Sciatic nerve (tissue), 2 donors: Measurements from ENCODE around the gene PARP1. TPM values are rescaled to one million over a fixed set of nuclear protein-coding genes. Genes with fewer than 3 reads are reported as not detected.
"Not testable (repeated sequence)": the region's sequence is repeated elsewhere in the genome, so short reads cannot be mapped to it uniquely, and the experiment has no call there.

Experiments used
- ATAC-seq: fragments of 200-7000 bp; cut with Tn5 transposase; one replicate; pipeline ENCODE4 v1.9.1; 2020; ENCODE audit warnings: mild to moderate bottlenecking, moderate library complexity
- DNase-seq: peaks from one replicate; pipeline ENCODE4 v3.0.0-alpha.2; 2020; ENCODE audit warnings: low spot score
- intact Hi-C: fragments of 100-400 bp; cut with DNase I; formaldehyde crosslinking; loops from one replicate; pipeline ENCODE4 v1.14.2; 2022
- total RNA-seq: library from RNA; stranded (reverse); fragmentation: NEBNext Ultra II Directional; extraction: Animal tissue kit (Norgen Biotek cat#: 25700); gene quantifications from one replicate; pipeline ENCODE4 v1.2.1, GENCODE V29; 2021
- donor health status: DM: no; HTN: no; CAD: no.
- donor health status: DM: no; HTN: no; CAD: no.

The PARP1 gene
- total RNA-seq, 1 donor from 2014 or later = 85.2 TPM

DNA sequence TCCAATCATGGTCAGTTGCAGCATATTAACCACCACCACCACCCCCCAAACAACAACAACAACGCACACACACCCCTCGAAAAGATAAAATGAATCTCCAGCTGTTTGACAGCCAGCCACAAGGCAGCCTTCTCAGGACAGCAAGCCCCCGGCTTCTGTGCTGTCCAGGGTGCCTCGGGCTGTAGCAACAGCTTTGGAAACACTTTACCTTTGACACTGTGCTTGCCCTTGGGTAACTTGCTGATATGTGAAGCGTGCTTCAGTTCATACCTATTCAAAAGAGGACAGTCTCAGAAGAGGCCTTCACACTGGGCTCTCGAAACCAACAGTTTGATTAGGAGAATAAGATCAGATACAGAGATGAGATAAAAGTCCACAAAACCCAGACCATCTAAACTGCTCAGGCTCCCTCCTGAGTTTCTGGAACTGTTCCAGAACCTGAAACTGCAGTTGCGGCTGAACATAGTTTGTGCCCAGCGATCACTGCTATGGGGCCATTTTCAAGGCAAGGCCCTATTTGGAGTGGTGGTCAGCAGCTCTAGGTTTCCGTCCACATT, 44.9 kb downstream of the PARP1 start:
- ATAC-seq (no peak), DNase-seq (no peak)
- intact Hi-C loops = no loop called here

DNA sequence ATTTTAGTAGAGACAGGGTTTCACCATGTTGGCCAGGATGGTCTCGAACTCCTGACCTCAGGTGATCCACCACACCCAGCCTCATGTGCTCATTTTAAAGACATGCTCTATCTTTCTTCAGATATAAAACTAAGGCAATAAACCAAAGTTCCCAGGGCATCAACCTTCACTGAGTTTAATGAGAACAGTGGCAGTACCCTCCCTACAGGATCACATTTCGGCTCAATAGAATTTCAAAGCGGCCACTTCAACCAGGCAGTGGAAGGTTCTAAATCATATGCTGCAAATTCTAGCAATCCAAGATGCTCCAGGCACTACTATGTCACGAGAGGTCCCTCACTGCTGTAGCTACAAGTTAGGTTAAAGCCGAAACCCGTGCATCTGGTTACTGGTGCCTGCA, 45.5 kb downstream of the PARP1 start:
- no peak for DNase-seq
- ATAC-seq = no peak
- intact Hi-C loops = no loop called here

DNA sequence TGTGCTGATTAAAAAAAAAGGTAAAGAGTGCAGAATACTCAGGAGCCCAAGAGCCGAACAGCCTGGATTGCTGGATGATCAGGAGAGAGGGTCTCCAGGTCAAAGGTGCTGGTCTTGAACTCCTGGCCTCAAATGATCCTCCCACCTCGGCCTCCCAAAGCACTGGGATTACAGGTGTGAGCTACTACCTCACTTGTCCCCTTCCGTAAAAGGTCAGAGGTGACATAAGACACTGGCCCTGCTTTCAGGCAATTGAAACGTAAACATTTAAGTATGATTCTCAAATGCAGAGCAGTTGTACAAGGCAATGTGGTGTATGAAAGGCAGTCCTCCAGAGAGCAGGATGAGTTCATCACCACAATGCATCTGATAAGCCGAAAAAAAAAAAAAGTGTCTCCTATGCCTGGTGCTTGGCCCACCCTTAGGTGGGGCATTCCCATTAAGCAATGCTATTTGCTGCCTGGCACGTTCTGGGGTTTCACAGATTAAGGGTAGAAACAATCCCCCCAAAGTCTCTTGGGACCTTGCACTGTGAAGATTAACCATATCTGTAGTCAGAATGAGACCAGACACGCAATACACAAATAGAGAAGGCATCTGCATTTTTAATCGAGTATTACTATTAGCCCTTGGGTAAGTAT, 47.7 kb downstream of the PARP1 start:
- ATAC-seq (no peak), DNase-seq (no peak)
- intact Hi-C loops = no loop called here

DNA sequence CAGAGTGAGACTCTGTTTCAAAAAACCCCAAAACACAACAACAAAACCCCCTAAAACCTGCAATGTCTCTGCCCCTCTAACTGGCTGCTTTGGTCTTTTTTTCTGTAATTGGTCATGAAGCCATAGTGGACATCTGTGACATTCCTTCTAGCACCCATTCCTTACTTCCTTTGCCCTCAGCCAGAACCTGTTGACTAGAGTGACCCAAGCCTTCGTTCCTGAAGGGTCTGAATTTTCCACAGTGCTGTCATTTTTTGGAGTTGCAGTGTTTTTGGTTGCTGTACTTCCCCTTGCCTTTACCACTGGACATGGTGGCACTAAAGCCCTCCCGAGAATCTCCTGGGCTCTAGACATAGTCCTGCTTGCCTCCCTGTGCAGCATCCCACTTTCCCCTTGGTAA, 50.5 kb downstream of the PARP1 start:
- intact Hi-C loops = no loop called here
- ATAC-seq = no peak
- DNase-seq = no peak

DNA sequence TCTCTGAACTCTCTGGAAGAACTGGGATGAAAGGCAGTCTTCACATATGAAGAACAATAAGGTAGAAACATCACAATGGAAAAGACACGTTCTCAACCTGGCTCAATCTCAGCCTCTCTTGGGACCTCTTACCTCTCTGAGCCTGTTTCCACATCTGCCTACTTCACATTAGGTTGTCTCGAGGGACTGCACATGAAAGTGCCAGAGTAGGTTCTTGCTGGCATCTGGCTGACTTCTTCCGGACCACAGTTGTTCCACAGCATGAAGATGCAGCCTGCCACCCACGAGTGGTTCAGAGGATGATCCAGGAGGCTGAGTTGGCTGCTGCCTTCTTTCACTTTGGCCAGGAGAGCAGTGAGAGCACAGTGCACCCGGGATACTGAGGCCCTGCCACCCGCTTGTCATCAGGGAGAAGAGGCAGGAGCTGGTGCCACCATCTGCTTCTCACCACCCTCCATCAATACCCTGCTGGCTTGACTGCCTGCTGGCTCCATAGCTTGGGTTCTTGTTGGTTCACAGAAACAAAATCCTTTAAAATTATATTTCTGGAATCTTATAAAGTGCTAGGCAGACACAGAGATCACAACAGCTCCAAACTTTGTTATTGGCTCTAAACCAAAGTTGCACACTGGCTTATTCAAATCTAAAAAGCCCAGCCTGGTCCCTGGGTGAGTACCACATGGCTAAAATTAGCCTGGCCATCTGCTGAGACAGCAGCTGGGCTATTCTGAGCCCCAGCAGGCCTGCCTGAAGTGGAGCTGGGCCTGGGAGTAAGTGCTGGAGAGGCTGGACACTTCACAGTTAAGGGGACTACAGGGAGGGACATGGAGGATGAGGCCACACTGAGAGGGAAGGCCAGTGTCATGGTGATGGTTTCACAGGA, 52.0 kb downstream of the PARP1 start:
- DNase-seq = no peak
- intact Hi-C loops = no loop called here
- peak; percentile 94 for ATAC-seq

DNA sequence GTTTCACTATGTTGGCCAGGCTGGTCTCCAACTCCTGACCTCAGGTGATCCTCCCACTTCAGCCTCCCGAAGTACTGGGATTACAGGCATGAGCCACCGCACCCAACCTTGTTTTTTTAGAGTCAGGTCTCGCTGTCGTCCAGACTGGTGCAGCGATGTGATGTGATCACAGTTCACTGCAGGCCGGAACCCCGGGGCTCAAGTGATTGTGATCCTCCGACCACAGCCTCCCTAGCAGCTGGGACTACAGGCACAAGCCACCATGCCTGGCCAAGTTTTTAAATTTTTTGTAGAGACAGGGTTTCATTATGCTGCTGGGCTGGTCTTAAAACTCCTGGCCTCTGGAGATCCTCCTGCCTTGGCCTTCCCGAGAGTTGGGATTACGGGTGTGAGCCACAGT, 52.9 kb downstream of the PARP1 start:
- no peak for DNase-seq
- ATAC-seq = no peak
- intact Hi-C loops = no loop called here

DNA sequence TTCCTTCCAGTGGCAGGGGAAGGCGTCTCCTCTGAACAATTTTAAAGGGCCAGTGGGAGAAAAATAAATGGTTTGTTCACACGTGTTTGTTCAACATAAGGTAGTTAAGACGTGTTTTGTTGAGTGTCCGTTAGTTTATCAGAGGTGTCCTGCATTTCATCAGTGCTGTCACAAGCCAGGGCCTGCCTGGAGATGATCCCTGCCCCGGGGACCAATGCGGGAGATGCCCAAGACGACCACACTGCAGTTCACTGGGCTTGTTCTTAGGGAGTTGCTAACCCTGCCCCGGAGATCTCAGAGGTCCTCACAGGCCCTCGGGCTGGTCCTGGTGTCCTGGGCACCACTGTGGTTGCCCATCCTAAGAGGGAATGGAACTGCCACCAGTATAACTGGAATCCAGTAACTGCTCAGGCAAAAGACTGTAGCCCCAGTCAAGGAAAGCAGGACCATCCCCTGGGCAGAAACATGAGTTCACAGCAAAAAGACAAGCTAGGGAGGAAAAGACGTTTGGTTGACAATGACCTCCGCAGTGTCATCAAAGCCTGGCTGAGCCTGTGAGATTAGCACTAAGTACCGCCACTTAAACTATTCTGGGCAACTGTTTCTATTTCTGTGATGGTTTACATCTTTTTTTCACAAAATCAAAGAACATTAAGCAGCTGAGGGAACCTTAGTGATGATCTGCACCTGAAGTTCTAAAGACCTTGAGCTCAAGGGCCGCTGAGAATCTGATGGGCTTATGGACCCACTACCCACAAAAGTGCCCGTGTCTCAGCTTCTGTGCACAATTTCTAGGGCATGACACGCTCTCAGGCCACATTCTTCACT, 54.0 kb downstream of the PARP1 start:
- intact Hi-C loops = no loop called here
- DNase-seq (no peak), ATAC-seq (no peak)

DNA sequence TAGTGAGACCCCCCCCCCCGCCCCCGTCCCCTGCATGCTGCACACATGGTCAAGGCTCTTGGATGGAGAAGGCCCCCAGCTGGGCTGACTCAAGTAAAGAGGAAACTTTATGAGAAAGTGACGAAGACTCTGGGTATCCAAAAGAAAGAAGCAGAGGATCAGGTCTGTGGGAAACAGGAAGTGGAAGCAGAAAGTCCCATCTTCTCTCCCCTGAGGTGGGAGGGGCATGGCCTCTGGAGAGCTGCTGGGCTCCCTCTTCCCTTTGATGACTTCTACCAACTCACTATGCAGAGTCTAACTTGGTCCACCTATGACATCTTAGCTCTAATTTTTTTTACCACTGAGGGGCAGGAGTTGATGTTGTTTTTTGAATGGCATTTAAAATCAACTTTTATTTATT, 56.2 kb downstream of the PARP1 start:
- intact Hi-C loops = no loop called here
- DNase-seq = no peak
- ATAC-seq = no peak

DNA sequence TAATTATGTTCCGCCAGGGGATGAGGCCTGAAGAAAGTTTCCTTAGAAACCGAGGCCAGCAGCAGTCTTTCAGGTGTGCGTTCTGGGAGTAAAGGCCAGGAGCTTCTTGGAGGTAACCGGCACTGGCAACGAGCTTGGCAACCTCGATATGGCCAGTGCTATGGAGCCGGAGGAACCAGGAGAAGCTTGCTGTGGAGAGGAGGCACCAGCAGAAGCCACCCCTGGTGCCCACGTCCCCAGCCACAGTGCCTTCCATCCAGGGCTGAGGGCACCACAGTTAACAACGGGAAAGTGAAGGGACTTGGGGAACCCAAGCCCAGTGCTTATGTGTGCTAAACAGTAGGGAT, 57.4 kb downstream of the PARP1 start:
- DNase-seq (no peak), ATAC-seq (peak; percentile 26)
- intact Hi-C loops = no loop called here

DNA sequence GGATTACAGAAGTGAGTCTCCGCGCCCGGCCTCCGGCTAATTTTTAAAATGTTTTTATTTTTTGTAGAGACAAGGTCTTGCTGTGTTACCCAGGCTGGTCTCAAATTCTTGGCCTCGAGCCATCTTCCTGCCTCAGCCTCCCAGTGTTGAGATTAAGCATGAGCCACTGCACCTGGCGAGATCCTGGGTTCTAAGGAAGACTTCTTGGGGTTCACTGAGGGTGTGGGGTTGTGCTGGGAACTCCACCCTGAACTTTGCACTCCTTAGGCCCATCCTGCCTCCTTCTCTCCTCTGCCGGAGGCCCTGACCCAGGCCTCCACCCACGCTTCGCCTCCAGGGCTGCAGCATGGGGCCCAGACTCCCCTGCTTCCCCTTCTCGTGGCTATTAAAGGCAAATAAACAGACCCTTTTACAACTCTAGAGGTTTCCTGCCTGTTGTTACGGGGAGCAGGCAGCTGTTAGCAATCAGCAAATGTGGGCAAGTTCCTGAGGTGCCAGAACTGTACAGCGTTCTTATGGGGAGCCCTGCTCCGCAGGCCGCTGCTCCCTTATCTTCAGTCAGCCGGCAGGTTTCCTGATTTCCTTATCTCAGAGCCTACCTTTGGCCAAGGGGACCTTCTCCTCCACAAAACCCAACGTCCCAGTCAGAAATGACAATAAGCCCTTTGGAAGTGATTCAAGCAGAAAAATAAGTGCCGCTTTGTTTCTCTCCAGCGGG, 57.9 kb downstream of the PARP1 start:
- ATAC-seq = peak; percentile 34
- intact Hi-C loops = no loop called here
- no peak for DNase-seq

DNA sequence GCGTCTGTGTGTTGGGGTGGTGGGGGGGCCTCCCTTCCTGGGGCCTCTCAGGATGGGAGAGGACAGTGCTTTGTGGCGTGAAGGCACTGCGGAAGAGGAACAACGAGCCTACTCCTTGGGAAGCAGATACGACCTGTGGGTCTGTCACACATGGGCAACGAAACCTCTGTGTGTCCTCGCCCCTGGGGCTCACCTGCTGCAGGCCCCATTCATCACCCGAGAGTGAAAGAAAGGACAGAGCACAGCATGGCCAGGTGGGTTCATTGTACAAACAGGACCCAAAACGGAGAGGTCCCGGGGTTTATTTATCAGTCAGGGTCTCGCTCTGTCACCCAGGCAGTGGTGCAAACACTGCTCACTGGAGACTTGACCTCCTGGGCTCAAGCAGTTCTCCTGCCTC, 58.8 kb downstream of the PARP1 start:
- intact Hi-C loops = no loop called here
- DNase-seq (no peak), ATAC-seq (no peak)

DNA sequence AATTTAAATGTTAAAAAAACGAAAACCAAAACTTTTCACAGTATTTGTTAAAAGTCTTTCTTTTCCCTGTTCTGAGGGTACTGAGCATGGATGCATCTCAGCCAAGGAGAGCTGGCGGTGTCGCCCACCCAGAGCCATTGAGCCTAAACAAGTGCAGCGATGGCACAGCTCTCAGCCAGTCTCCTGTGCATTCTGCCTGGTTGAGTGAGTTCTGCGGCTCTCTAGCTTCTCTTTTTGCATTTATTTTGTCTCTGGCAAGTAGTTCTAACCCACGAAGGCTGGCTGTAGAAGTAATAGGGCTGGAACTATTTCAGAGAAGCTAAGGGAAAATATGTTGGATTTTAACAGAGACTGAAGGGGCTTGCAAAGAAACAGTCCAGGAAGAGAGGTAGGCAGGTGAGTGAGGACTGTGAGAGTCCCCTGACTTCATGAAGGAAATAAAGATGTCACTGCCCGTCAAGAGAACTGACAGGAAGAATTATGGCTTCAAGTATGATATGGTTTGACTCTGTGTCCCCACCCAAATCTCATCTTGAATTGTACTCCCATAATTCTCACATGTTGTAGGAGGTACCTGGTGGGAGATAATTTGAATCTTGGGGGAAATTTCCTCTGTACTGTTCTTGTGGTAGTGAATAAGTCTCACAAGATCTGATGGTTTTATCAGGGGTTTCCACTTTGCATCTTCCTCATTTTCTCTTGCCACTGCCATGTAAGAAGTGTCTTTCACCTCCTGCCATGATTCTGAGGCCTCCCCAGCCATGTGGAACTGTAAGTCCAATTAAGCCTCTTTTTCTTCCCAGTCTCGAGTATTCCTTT, 63.2 kb downstream of the PARP1 start:
- intact Hi-C loops = no loop called here
- DNase-seq = no peak
- ATAC-seq = no peak

DNA sequence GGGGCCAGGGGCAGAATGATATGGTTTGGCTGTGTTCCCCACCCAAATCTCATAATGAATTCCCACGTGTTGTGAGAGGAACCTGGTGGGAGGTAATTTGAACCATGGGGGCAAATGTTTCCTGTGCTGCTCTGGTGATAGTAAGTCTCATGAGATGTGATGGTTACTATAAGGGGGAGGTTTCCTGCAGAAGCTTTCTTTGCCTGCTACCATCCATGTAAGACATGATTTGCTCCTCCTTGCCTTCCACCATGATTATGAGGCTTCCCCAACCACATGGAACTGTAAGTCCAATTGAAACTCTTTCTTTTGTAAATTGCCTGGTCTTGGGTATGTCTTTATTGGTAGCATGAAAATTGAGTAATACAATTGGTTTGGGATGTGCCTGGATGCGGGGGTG, 65.2 kb downstream of the PARP1 start:
- ATAC-seq (no peak), DNase-seq (no peak)
- intact Hi-C loops = no loop called here

DNA sequence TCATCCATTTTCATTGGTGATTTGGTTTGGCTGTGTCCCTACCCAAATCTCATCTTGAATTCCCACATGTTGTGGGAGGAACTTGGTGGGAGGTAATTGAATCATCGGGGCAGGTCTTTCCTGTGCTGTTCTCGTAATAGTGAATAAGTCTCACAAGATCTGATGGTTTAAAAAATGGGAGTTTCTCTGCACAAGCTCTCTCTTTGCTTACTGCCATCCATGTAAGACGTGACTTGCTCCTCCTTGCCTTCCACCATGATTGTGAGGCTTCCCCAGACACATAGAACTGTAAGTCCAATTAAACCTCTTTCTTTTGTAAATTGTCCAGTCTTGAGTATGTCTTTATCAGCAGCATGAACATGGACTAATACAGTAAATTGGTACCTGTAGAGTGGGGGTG, 67.8 kb downstream of the PARP1 start:
- intact Hi-C loops, ATAC-seq, DNase-seq: not testable (repeated sequence)

DNA sequence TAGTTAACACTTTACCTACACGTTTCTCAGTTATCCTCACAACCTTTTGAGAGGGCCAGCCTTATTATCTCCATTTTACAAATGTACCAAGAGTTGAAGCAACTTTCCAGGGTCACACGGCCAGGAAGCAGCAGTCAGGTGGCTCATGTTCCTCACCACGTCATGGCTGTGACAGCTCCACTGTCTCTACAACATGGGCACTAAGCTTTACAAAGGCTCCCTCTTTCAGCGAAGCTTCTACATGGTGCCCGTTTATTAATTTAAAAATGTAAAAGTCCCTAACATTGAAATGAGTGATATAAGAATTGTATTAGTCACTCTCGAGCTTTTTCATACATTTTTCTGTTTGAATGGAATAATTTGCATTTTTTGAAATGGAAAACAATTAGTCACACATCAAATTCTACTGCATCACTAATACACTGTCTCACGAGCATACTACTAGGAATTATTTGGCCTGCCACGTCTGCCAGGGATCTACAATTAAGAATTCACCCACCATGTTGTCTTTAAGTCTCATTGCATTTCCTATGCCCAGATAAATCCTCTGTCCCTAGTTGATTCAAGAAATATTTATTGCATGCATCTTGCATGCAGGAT, 70.5 kb downstream of the PARP1 start:
- ATAC-seq = no peak
- intact Hi-C loops = no loop called here
- DNase-seq = no peak

DNA sequence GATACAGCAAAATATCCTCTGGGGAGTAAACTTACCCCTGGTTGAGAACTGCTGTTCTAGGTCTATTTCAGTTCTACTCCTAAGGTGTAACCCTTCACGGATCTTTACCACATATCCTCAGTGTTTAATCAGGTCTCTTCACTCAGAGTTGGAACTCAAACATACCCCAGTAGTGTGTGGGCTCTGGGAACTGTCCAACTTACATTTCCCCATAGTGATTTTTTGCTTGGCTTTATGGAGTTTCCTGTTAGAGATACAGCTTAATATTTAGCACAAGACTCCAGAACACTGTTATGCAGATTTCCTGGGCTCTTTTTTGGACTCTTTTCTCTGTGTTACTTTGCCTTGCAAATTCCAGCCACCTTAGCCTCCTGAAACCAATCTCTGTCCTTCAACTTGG, 72.2 kb downstream of the PARP1 start:
- ATAC-seq (no peak), DNase-seq (no peak)
- intact Hi-C loops = no loop called here

DNA sequence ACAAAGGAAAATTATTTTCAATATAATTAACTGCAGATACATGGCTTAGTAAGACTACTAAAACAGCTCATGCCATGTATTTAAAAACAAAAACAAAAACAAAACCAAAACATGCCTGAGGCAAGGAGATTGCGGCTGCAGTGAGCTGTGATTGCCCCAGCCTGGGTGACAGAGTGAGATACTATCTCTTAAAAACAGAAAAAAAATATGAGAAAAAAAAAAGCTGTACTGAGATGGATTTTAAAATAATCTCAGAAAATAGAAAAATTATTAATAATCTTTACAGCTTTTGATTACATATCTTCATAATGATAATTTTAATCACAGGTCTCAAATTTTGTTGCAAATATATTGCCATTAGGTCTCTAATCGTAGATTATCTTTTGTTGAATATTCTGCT, 74.9 kb downstream of the PARP1 start:
- ATAC-seq (no peak), DNase-seq (no peak)
- intact Hi-C loops = no loop called here

DNA sequence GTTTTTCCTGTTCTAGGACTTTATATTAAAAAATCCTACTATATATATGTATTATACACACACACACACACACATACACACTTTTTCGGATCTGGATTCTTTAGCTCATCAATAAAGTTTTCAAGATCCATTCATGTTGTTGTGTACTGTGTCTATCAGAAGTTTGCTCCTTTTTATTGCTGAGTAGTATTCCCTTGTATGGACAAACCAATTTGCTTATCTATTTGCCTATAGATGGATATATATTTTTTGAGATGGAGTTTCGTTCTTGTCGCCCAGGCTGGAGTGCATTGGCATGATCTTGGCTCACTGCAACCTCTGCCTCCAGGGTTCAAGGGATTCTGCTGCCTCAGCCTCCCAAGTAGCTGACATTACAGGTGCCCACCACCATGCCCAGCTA, 78.7 kb downstream of the PARP1 start:
- DNase-seq = no peak
- intact Hi-C loops = no loop called here
- no peak for ATAC-seq
